Measurements from ENCODE around the gene CFAP20. TPM values are rescaled to one million over a fixed set of nuclear protein-coding genes. Genes with fewer than 3 reads are reported as not detected.
"Not testable (repeated sequence)": the region's sequence is repeated elsewhere in the genome, so short reads cannot be mapped to it uniquely, and the experiment has no call there.

Gene CFAP20
- total RNA-seq, 1 experiment from 2014 or later: 60.4 TPM

DNA sequence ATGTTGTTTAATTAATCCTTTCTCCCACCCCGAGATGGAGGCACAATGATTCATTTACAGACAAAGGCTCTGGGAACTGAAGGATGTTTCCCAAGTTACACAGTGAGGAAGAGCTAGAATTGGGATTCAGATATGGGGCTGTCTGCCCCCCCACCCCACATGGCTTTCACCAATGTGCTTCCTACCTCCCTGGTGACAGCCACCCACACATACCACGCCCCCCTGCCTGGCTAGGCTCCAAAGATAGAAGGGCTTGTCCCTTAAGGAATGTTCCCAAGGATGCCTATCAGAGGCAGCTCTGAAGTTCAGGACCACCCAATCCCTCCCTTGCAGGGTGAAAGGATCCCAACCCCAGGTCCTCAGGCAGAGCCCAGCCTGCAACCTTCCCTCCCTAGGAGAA, 32.9 kb downstream of the CFAP20 start:
- Mint-ChIP-seq H3K9me3 (no peaks in the 10 kb centered on the region), H3K27ac (no peak overlapping the region; a peak in 1 of 7 replicates), H3K4me3 (no peak overlapping the region), H3K36me3 (ENCODE audit: insufficient read depth in 1 of 3, low read depth in 3 of 3) (no peaks in the 10 kb centered on the region; a peak in 1 of 7 replicates), H3K4me1 (peaks cover 16 to 22% of the 10 kb centered on the region in 2 experiments), H3K27me3 (ENCODE audit: low read depth) (peaks cover 13% of the 10 kb centered on the region)
- WGBS (ENCODE audit: extremely low coverage, insufficient read length, low lambda C conversion rate): no CpG with 5 or more reads among the region's 2 CpGs
- Histone ChIP-seq H2BK120ac (ENCODE audit: low read depth, low read length, poor library complexity, severe bottlenecking) (no peak overlapping the region), H2BK5ac (ENCODE audit: insufficient read length, low read length) (no peak overlapping the region), H2BK20ac (ENCODE audit: low read depth, low read length, poor library complexity, severe bottlenecking) (no peak overlapping the region), H2AK5ac (ENCODE audit: insufficient read length, low read length) (no peak overlapping the region), H4K8ac (replicated peaks; ENCODE audit: insufficient read length, low read depth, low read length) (no peak overlapping the region), H3K9ac (ENCODE audit: extremely low read depth, insufficient read length, low read length) (no peak overlapping the region), H3K56ac (ENCODE audit: insufficient read length, low read depth, low read length) (no peak overlapping the region), H3K14ac (ENCODE audit: insufficient read depth, low read length) (no peak overlapping the region; the same call in 1 of the 2 replicates), H4K91ac (ENCODE audit: insufficient read length, low read depth, low read length) (no peak overlapping the region), H4K20me1 (ENCODE audit: control insufficient read depth, insufficient read depth, insufficient read length) (no peaks in the 10 kb centered on the region), H2BK15ac (ENCODE audit: low read depth, low read length) (no peak overlapping the region), H3K4ac (ENCODE audit: low read depth, low read length) (no peak overlapping the region), H2BK12ac (ENCODE audit: insufficient read length, low read depth, low read length) (no peak overlapping the region), H3K18ac (ENCODE audit: insufficient read length, low read depth, low read length) (no peak overlapping the region), H3K23ac (ENCODE audit: insufficient read length, low read depth, low read length) (no peak overlapping the region), H3K27ac (ENCODE audit: insufficient read length, low read depth, low read length) (no peak overlapping the region), H3K27me3 (ENCODE audit: insufficient read depth, low read length) (no peaks in the 10 kb centered on the region), H2AFZ (ENCODE audit: low read length) (no peak overlapping the region), H3K23me2 (ENCODE audit: insufficient read length, low read depth, low read length, poor library complexity, severe bottlenecking) (peaks cover 2% of the 10 kb centered on the region), H3T11ph (ENCODE audit: low read length) (no peak overlapping the region), H3K4me1 (ENCODE audit: insufficient read depth, low read length) (no peaks in the 10 kb centered on the region), H4K5ac (ENCODE audit: insufficient read length, low read depth, low read length) (no peak overlapping the region), H3K79me2 (ENCODE audit: insufficient read depth, low read length) (no peaks in the 10 kb centered on the region), H3K4me2 (ENCODE audit: insufficient read depth, insufficient read length, low read length) (no peak overlapping the region), H3K79me1 (ENCODE audit: insufficient read depth, low read depth, low read length, poor library complexity, severe bottlenecking) (no peaks in the 10 kb centered on the region), H3K9me3 (ENCODE audit: control insufficient read depth, low read depth, low read length) (no peaks in the 10 kb centered on the region)
- TF ChIP-seq, protein P1, sequence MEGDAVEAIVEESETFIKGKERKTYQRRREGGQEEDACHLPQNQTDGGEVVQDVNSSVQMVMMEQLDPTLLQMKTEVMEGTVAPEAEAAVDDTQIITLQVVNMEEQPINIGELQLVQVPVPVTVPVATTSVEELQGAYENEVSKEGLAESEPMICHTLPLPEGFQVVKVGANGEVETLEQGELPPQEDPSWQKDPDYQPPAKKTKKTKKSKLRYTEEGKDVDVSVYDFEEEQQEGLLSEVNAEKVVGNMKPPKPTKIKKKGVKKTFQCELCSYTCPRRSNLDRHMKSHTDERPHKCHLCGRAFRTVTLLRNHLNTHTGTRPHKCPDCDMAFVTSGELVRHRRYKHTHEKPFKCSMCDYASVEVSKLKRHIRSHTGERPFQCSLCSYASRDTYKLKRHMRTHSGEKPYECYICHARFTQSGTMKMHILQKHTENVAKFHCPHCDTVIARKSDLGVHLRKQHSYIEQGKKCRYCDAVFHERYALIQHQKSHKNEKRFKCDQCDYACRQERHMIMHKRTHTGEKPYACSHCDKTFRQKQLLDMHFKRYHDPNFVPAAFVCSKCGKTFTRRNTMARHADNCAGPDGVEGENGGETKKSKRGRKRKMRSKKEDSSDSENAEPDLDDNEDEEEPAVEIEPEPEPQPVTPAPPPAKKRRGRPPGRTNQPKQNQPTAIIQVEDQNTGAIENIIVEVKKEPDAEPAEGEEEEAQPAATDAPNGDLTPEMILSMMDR (conservative IDR thresholded peaks at IDR 0.05): no peak
- DNase-seq: no peak

DNA sequence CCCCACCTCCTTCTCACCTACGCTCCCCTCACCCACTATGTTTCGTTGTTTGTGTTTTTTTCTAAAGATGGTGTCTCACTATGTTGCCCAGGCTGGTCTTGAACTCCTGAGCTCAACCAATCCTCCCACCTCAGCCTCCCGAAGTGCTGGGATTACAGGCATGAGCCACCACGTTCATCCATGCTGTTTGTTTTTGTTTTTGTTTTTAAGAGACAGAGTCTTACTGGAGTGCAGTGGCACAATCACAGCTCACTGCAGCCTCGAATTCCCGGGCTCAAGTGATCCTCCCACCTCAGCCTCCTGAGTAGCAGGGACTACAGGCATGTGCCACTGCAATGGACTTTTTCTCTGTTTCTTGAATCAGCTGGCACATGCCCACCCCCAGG, 33.6 kb downstream of the CFAP20 start:
- Mint-ChIP-seq H3K27me3 (ENCODE audit: low read depth) (peaks cover 11% of the 10 kb centered on the region), H3K4me1 (peaks cover 16 to 22% of the 10 kb centered on the region in 2 experiments), H3K27ac (peak overlapping the region in 1 of 3 experiments; percentile 62; a peak in 1 of 7 replicates)
- H3K9me3 Mint-ChIP-seq; H3K4me2 ChIP-seq (ENCODE audit: insufficient read depth, insufficient read length, low read length); H3K4me3 Mint-ChIP-seq; H3K79me1 ChIP-seq (ENCODE audit: insufficient read depth, low read depth, low read length, poor library complexity, severe bottlenecking); DNase-seq; H4K20me1 ChIP-seq (ENCODE audit: control insufficient read depth, insufficient read depth, insufficient read length); H3K79me2 ChIP-seq (ENCODE audit: insufficient read depth, low read length); H3K9me3 ChIP-seq (ENCODE audit: control insufficient read depth, low read depth, low read length); H2BK5ac ChIP-seq (ENCODE audit: insufficient read length, low read length); H3K4ac ChIP-seq (ENCODE audit: low read depth, low read length); H3T11ph ChIP-seq (ENCODE audit: low read length); H2BK120ac ChIP-seq (ENCODE audit: low read depth, low read length, poor library complexity, severe bottlenecking); H2AK5ac ChIP-seq (ENCODE audit: insufficient read length, low read length); H4K5ac ChIP-seq (ENCODE audit: insufficient read length, low read depth, low read length); H3K27ac ChIP-seq (ENCODE audit: insufficient read length, low read depth, low read length); H4K8ac ChIP-seq (replicated peaks; ENCODE audit: insufficient read length, low read depth, low read length); H4K91ac ChIP-seq (ENCODE audit: insufficient read length, low read depth, low read length); H3K23ac ChIP-seq (ENCODE audit: insufficient read length, low read depth, low read length); H3K4me1 ChIP-seq (ENCODE audit: insufficient read depth, low read length); H2AFZ ChIP-seq (ENCODE audit: low read length); H3K9ac ChIP-seq (ENCODE audit: extremely low read depth, insufficient read length, low read length); H3K27me3 ChIP-seq (ENCODE audit: insufficient read depth, low read length); H3K56ac ChIP-seq (ENCODE audit: insufficient read length, low read depth, low read length); H2BK15ac ChIP-seq (ENCODE audit: low read depth, low read length); H3K14ac ChIP-seq (ENCODE audit: insufficient read depth, low read length); H2BK12ac ChIP-seq (ENCODE audit: insufficient read length, low read depth, low read length); H3K23me2 ChIP-seq (ENCODE audit: insufficient read length, low read depth, low read length, poor library complexity, severe bottlenecking); H3K36me3 Mint-ChIP-seq (ENCODE audit: insufficient read depth in 1 of 3, low read depth in 3 of 3); H2BK20ac ChIP-seq (ENCODE audit: low read depth, low read length, poor library complexity, severe bottlenecking); H3K18ac ChIP-seq (ENCODE audit: insufficient read length, low read depth, low read length): not testable (repeated sequence)
- WGBS (ENCODE audit: extremely low coverage, insufficient read length, low lambda C conversion rate): no CpG with 5 or more reads among the region's 6 CpGs

Measured in H9 (cell line).